H1 (cell line): ENCODE measurements around the gene SUCLG2. TPM values are rescaled to one million over a fixed set of nuclear protein-coding genes. Genes with fewer than 3 reads are reported as not detected.

Source experiments
- BRCA1 ChIP-seq: IDR thresholded peaks from 2 replicates; pipeline ENCODE4 v1.6.1; 2012; ENCODE audit warnings: low read depth, low read length, improper control_type of control experiment
- CBX8 ChIP-seq: fragments of 300-800, 300-1000 bp; sonication (generic); IDR thresholded peaks from 2 replicates; pipeline ENCODE4 v1.7.1; 2016; ENCODE audit warnings: low read depth, low read length, borderline replicate concordance
- CEBPB ChIP-seq: IDR thresholded peaks from 2 replicates; pipeline ENCODE4 v1.6.1; 2012; ENCODE audit warnings: low read depth, low read length
- HDAC6 ChIP-seq: IDR thresholded peaks from one replicate; pipeline ENCODE4 v1.7.1; 2012; ENCODE audit warnings: low read depth, mild to moderate bottlenecking, inconsistent platforms, low read length, moderate library complexity
- RAD21 ChIP-seq, 2 experiments: IDR thresholded peaks in 1 of 2; conservative IDR thresholded peaks in 1 of 2; 2 replicates each; pipeline ENCODE4 v1.6.1; 2011; ENCODE audit warnings: low read depth in 2 of 2, low read length in 2 of 2, improper control_type of control experiment in 1 of 2, inconsistent platforms in 1 of 2, mild to moderate bottlenecking in 1 of 2, moderate library complexity in 1 of 2
- polyA plus RNA-seq, 7 experiments: library from polyadenylated mRNA; depleted of rRNA in 3 of 7; stranded (reverse) in 5 of 7; unstranded in 2 of 7; fragments of >200 nt in 5 of 7; fragments of 200-250 nt in 2 of 7; gene quantifications; 1 replicate in 5 of 7; 2 replicates in 1 of 7; 4 replicates in 1 of 7; pipeline versions ENCODE4 v1.2.1 to v1.2.3, GENCODE V29; 2011 to 2013; ENCODE audit warnings: missing spikeins in 2 of 7, mixed read lengths in 2 of 7
- total RNA-seq: library from RNA; stranded (reverse); fragmentation: NEBNext Ultra II Directional; extraction: Animal tissue kit (Norgen Biotek cat#: 25700); gene quantifications from 2 replicates; pipeline ENCODE4 v1.2.1, GENCODE V29; 2021
- TF ChIP-seq, protein P1 (sequence below): IDR thresholded peaks from 2 replicates; pipeline ENCODE4 v1.6.1; 2012; ENCODE audit warnings: low read length, inconsistent platforms
- TF ChIP-seq, protein P2 (sequence below): fragments of 300-600 bp; sonication (generic); IDR thresholded peaks from 2 replicates; pipeline ENCODE4 v1.7.1; 2012; ENCODE audit warnings: low read length, moderate library complexity, mild to moderate bottlenecking, inconsistent platforms; ENCODE audit not compliant: insufficient replicate concordance

SUCLG2 gene
- total and polyA plus RNA-seq, 2 of the 8 experiments (the other 6 are each of a cell fraction or from before 2014, with no cell fraction given), result 12.9 to 46.2 TPM

DNA sequence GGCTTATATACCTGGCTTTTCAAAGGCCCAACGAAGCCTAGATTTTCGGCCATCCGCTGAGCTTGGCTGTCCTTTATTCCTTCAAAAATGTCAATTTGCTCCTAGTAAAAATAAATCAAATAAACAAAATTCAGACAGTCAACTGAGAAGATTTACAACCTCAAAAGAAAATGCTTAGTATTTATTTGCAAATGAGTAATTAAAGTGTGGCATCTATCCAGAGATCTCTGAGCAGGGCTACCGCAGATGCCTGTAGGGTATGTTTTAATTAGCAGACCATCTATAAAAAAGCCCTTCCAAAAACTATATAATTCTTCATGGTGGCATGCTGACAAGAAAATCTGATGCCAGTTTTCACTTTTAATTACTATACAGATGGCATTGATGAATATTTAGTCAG lies 136.2 kb downstream of the SUCLG2 start (continued):
- TF ChIP-seq CBX8, result no peak
- TF ChIP-seq, protein P1, sequence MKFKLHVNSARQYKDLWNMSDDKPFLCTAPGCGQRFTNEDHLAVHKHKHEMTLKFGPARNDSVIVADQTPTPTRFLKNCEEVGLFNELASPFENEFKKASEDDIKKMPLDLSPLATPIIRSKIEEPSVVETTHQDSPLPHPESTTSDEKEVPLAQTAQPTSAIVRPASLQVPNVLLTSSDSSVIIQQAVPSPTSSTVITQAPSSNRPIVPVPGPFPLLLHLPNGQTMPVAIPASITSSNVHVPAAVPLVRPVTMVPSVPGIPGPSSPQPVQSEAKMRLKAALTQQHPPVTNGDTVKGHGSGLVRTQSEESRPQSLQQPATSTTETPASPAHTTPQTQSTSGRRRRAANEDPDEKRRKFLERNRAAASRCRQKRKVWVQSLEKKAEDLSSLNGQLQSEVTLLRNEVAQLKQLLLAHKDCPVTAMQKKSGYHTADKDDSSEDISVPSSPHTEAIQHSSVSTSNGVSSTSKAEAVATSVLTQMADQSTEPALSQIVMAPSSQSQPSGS, result no peak
- no peak for TF ChIP-seq RAD21 (IDR thresholded peaks at IDR 0.05 in 1 of 2, conservative IDR thresholded peaks at IDR 0.05 in 1 of 2; ENCODE audit: low read depth in 2 of 2, low read length in 2 of 2)
- no peak for TF ChIP-seq HDAC6
- TF ChIP-seq CEBPB, result no peak
- TF ChIP-seq, protein P2, sequence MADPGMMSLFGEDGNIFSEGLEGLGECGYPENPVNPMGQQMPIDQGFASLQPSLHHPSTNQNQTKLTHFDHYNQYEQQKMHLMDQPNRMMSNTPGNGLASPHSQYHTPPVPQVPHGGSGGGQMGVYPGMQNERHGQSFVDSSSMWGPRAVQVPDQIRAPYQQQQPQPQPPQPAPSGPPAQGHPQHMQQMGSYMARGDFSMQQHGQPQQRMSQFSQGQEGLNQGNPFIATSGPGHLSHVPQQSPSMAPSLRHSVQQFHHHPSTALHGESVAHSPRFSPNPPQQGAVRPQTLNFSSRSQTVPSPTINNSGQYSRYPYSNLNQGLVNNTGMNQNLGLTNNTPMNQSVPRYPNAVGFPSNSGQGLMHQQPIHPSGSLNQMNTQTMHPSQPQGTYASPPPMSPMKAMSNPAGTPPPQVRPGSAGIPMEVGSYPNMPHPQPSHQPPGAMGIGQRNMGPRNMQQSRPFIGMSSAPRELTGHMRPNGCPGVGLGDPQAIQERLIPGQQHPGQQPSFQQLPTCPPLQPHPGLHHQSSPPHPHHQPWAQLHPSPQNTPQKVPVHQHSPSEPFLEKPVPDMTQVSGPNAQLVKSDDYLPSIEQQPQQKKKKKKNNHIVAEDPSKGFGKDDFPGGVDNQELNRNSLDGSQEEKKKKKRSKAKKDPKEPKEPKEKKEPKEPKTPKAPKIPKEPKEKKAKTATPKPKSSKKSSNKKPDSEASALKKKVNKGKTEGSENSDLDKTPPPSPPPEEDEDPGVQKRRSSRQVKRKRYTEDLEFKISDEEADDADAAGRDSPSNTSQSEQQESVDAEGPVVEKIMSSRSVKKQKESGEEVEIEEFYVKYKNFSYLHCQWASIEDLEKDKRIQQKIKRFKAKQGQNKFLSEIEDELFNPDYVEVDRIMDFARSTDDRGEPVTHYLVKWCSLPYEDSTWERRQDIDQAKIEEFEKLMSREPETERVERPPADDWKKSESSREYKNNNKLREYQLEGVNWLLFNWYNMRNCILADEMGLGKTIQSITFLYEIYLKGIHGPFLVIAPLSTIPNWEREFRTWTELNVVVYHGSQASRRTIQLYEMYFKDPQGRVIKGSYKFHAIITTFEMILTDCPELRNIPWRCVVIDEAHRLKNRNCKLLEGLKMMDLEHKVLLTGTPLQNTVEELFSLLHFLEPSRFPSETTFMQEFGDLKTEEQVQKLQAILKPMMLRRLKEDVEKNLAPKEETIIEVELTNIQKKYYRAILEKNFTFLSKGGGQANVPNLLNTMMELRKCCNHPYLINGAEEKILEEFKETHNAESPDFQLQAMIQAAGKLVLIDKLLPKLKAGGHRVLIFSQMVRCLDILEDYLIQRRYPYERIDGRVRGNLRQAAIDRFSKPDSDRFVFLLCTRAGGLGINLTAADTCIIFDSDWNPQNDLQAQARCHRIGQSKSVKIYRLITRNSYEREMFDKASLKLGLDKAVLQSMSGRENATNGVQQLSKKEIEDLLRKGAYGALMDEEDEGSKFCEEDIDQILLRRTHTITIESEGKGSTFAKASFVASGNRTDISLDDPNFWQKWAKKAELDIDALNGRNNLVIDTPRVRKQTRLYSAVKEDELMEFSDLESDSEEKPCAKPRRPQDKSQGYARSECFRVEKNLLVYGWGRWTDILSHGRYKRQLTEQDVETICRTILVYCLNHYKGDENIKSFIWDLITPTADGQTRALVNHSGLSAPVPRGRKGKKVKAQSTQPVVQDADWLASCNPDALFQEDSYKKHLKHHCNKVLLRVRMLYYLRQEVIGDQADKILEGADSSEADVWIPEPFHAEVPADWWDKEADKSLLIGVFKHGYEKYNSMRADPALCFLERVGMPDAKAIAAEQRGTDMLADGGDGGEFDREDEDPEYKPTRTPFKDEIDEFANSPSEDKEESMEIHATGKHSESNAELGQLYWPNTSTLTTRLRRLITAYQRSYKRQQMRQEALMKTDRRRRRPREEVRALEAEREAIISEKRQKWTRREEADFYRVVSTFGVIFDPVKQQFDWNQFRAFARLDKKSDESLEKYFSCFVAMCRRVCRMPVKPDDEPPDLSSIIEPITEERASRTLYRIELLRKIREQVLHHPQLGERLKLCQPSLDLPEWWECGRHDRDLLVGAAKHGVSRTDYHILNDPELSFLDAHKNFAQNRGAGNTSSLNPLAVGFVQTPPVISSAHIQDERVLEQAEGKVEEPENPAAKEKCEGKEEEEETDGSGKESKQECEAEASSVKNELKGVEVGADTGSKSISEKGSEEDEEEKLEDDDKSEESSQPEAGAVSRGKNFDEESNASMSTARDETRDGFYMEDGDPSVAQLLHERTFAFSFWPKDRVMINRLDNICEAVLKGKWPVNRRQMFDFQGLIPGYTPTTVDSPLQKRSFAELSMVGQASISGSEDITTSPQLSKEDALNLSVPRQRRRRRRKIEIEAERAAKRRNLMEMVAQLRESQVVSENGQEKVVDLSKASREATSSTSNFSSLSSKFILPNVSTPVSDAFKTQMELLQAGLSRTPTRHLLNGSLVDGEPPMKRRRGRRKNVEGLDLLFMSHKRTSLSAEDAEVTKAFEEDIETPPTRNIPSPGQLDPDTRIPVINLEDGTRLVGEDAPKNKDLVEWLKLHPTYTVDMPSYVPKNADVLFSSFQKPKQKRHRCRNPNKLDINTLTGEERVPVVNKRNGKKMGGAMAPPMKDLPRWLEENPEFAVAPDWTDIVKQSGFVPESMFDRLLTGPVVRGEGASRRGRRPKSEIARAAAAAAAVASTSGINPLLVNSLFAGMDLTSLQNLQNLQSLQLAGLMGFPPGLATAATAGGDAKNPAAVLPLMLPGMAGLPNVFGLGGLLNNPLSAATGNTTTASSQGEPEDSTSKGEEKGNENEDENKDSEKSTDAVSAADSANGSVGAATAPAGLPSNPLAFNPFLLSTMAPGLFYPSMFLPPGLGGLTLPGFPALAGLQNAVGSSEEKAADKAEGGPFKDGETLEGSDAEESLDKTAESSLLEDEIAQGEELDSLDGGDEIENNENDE, result no peak
- TF ChIP-seq BRCA1, result no peak
